Measurements from ENCODE around the gene UQCRFS1.

DNA sequence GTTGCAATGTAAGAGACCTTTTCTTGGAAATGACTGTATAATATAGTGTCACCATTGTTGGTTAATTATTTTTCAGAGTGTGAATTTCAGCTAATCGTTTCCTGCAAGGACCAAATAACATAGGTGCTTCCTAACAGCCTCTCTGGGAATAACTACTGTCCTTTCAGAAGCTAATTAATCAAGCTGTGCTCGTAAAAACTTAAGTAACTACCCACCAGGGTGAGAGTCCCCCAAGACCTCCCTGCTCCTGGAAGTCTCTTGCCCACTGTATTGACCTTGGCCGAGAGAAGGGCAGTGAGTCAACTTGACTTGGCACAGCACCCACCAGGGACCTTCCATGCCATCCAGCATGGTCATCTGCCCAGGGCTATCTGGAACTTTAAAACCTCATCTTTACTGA lies 50.3 kb downstream of the UQCRFS1 start:
- TF ChIP-seq, protein P1, sequence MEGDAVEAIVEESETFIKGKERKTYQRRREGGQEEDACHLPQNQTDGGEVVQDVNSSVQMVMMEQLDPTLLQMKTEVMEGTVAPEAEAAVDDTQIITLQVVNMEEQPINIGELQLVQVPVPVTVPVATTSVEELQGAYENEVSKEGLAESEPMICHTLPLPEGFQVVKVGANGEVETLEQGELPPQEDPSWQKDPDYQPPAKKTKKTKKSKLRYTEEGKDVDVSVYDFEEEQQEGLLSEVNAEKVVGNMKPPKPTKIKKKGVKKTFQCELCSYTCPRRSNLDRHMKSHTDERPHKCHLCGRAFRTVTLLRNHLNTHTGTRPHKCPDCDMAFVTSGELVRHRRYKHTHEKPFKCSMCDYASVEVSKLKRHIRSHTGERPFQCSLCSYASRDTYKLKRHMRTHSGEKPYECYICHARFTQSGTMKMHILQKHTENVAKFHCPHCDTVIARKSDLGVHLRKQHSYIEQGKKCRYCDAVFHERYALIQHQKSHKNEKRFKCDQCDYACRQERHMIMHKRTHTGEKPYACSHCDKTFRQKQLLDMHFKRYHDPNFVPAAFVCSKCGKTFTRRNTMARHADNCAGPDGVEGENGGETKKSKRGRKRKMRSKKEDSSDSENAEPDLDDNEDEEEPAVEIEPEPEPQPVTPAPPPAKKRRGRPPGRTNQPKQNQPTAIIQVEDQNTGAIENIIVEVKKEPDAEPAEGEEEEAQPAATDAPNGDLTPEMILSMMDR (conservative IDR thresholded peaks at IDR 0.05) = no peak
- no peak for TF ChIP-seq EZH2 (IDR thresholded peaks at IDR 0.05; ENCODE audit: low read depth)

Data from PC-9 (cell line).